HFF-Myc (cell line): Measurements from ENCODE around the gene VPS72.

Experiments
- DNase-seq: peaks from one replicate; pipeline ENCODE4 v3.0.0-alpha.2; 2011; ENCODE audit warnings: low read depth; ENCODE audit errors: extremely low read depth
- H3K4me3 ChIP-seq: replicated peaks from 2 replicates; pipeline ENCODE4 v1.5.1; 2011; ENCODE audit warnings: low read depth, mild to moderate bottlenecking, control low read depth, low read length
- TF ChIP-seq, protein P1 (sequence below): IDR thresholded peaks from 2 replicates; pipeline ENCODE4 v1.5.1; 2012; ENCODE audit warnings: mild to moderate bottlenecking, low read depth, low read length, control low read depth; ENCODE audit errors: missing control alignments

Gene VPS72

DNA sequence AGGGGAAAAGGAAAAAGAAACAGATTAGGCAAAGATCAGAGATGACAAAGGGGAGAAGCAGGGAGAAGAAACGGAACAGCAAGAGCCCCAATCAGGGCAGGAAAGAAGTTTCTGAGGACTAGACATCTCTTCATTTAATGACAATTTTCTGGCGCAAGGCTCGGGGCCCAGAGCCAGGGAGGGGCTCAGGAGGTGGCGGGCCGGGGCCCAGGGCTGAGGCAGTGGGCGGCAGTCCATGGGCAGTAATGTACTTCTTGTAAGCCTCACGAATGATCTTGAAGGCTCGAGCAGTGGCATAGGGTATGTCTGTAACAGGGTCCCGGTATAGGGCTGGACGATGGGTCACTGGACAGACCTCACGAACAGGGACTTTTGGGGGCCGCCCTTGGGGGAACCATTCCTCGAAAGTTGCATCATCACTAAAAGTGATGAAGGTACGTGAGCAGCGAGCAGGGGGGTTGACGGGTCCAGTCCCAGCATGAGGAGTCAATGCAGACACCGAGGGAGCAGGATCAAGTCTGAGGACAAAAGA, 13.4 kb downstream of the VPS72 start:
- TF ChIP-seq, protein P1, sequence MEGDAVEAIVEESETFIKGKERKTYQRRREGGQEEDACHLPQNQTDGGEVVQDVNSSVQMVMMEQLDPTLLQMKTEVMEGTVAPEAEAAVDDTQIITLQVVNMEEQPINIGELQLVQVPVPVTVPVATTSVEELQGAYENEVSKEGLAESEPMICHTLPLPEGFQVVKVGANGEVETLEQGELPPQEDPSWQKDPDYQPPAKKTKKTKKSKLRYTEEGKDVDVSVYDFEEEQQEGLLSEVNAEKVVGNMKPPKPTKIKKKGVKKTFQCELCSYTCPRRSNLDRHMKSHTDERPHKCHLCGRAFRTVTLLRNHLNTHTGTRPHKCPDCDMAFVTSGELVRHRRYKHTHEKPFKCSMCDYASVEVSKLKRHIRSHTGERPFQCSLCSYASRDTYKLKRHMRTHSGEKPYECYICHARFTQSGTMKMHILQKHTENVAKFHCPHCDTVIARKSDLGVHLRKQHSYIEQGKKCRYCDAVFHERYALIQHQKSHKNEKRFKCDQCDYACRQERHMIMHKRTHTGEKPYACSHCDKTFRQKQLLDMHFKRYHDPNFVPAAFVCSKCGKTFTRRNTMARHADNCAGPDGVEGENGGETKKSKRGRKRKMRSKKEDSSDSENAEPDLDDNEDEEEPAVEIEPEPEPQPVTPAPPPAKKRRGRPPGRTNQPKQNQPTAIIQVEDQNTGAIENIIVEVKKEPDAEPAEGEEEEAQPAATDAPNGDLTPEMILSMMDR: no peak
- H3K4me3 ChIP-seq: no peak overlapping the region
- DNase-seq: no peak

DNA sequence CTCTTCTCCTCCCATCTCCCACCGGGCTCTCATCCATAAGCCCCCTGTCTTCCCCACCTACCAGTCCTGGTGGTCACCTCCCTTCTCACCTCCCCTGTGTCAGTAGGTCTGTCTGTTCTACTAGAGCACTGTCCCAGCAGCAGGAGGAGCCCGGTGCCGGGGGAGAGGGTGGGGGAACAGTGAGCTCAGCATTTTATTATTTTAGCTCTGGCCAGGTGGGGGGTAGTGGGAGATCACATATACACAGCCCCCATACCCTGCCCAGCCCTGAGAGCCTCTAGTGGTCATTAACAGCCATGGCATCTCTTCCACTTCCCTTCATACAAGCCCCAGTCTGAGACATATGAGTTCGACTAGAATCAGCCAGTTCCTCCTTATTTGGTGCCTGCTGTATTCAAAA, 14.1 kb downstream of the VPS72 start, which contains the start of gene TMOD4:
TSS of gene TMOD4 (minus strand) at position 119 of the 400 bp plus-strand sequence. CDS start 1,106 bp downstream, outside the sequence.
- H3K4me3 ChIP-seq: no peak within 1 kb of the TSS
- TF ChIP-seq, protein P1: peak; percentile 58
- DNase-seq: no peak

DNA sequence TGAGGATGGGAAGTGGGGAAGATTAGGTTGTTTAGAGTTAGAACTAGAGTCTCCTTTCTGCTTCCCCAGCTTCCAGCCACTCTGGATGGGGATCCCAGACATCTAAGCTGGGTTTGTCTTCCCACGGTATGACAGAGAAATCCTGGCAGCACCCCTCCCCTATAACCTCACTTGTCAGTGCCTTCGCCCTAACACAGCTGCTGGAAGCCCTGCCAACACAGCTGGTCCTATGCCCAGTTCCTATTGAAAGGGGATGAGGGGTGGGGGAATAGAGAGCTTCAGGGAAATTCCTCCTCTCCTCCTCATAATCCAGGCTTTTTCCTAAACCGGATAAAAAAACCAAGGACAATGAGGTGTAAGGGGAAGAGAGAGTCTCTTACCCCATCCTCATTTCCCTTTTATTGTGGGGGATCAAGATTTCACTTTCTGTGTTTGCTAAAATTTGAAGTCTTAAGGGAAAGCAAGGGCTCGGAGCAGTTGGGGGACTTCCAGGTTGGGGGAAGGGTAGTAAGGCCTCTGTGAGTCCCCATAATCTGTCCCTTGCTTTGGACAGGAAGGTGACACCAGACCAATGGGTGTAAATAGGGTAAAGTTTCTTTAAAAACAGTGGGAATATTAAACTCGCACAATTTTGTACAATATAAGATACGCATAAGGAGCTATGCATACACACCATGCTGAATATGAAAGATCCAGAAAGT, 14.8 kb downstream of the VPS72 start:
- no peak overlapping the region for H3K4me3 ChIP-seq
- TF ChIP-seq, protein P1: no peak
- DNase-seq: no peak

DNA sequence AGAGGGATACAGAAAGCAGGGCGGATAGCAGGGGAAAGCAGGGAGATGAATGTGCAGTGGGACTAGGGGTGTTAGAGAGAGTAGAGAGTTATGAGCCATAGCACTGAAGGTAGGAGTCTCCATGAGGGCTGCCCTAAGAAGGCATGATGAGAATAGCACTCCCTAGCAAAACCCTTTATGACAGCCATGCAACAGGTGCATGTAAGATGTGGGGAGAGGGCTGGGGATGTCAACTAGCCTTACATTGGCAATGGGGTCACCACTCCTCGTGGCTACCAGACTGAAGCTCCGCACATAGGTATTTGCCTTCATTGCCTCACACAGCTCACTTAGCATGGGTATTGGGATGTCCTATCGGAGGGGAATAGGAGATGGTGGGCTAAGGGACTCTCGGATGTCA, 18.8 kb downstream of the VPS72 start:
- TF ChIP-seq, protein P1: no peak
- no peak overlapping the region for H3K4me3 ChIP-seq

DNA sequence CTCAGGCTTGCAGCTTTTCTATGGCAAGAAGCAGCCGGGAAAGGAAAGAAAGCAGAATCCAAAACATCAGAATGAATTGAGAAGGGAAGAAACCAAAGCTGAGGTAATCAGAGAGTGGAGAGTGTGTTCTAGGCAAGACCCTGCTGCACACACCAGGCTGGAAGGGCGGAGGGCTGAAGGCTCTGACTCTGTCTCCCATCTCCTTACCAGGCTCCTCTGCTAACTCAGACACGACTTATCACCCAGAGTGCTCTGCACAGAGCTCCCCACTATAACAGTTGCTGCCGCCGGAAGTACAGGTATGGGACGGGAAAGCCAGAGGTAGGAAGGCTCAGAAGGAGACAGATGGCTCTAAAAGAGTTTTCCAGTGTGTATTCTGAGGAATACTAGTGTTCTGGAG, 22.9 kb downstream of the VPS72 start:
- TF ChIP-seq, protein P1: no peak
- no peak for DNase-seq
- peak overlapping the region; percentile 100 for H3K4me3 ChIP-seq

More for the DNA sequence above, 18.8 kb downstream of the VPS72 start:
- DNase-seq: no peak

DNA sequence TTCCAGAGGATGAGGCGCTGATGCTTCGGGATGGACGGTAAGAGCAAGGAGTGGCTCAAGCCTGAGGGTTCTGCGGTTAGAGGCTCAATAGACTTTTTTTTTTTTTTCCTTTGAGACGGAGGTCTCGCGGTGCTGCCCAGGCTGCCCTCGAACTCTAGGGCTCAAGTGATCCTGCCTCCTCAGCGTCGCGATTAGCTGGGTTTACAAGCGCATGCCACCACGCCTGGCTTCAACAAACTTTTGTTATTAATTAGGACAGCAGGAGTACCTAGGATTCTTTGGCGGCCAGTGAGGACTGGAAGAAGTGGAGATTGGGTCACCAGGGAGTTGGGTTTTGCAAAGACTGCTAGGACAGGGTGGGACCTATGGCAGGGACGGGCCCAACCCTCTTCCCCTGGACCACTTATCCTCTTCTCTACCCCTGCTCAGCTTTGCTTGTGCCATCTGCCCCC, 23.5 kb downstream of the VPS72 start:
- no peak for DNase-seq
- TF ChIP-seq, protein P1: no peak
- peak overlapping the region; percentile 100 for H3K4me3 ChIP-seq
